ENCODE results near the gene MDFI. TPM values are rescaled to one million over a fixed set of nuclear protein-coding genes. Genes with fewer than 3 reads are reported as not detected.

The MDFI gene
- total RNA-seq, 1 experiment from 2014 or later = not detected

DNA sequence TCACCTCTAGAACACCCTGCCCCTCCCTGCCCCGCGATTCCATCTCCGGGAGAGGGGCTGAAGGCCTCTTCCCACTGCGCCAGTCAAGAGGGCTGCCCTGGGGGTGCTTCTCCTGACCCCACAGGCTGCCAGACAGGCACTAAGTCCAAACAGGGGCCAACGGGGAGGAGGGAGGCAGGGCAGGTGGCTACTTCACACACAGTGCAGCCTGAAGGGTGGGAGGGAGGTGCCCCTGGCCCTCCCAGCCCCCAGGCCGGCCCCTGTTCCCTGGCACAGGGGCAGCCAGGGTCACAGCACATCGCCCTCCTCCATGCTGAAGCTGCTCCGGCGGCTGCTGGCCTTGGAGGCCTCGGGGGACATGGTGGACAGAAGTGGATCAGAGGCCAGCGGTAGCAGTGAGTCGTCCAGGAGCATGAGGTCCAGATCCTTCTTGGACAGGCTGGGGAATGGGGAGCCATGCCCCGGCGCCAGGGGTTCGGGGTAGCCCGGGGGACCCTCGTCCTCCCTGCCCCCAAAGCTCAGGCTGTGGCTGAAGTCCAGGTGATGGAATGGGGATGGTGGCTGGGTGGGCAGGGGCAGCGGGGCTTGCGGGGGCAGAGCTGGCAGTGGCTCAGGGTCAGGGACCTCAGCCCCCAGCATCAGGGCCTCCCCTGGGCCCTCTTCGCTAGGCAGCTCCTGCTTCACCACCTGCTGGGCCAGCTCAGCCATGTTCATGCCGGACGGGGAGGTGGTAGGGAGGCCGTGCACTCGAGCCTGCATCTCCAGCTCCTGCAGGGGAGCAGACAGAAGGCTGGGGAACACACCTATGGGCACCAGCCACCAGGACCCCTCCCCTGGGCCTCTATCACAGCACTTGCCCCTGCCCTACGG, 46.3 kb downstream of the MDFI start:
- Histone ChIP-seq H3K9me3 (no peaks in the 10 kb centered on the region), H3K36me3 (no peaks in the 10 kb centered on the region), H3K27me3 (no peaks in the 10 kb centered on the region), H3K4me3 (no peak overlapping the region)
- no peak for DNase-seq

- DNase-seq = no peak
- H3K4me3 ChIP-seq = no peak overlapping the region
- H3K27me3 ChIP-seq = no peaks in the 10 kb centered on the region
- H3K9me3 ChIP-seq = no peaks in the 10 kb centered on the region
- no peaks in the 10 kb centered on the region for H3K36me3 ChIP-seq
These were observed 47.5 kb downstream of the MDFI start for GRCh38 chr6:41685641-41686380.

GRCh38 chr6:41687501-41688175, 49.4 kb downstream of the MDFI start:
- Histone ChIP-seq H3K27me3 (no peaks in the 10 kb centered on the region), H3K36me3 (no peaks in the 10 kb centered on the region), H3K4me3 (no peak overlapping the region), H3K9me3 (no peaks in the 10 kb centered on the region)
- no peak for DNase-seq

- DNase-seq = no peak
- Histone ChIP-seq H3K9me3 (no peaks in the 10 kb centered on the region), H3K4me3 (no peak overlapping the region), H3K36me3 (no peaks in the 10 kb centered on the region), H3K27me3 (no peaks in the 10 kb centered on the region)
These were observed 50.1 kb downstream of the MDFI start for GRCh38 chr6:41688256-41688965.

- Histone ChIP-seq H3K36me3 (no peaks in the 10 kb centered on the region), H3K9me3 (no peaks in the 10 kb centered on the region), H3K27me3 (no peaks in the 10 kb centered on the region), H3K4me3 (no peak overlapping the region)
- DNase-seq = no peak
These were observed 51.1 kb downstream of the MDFI start for GRCh38 chr6:41689171-41690008.

DNA sequence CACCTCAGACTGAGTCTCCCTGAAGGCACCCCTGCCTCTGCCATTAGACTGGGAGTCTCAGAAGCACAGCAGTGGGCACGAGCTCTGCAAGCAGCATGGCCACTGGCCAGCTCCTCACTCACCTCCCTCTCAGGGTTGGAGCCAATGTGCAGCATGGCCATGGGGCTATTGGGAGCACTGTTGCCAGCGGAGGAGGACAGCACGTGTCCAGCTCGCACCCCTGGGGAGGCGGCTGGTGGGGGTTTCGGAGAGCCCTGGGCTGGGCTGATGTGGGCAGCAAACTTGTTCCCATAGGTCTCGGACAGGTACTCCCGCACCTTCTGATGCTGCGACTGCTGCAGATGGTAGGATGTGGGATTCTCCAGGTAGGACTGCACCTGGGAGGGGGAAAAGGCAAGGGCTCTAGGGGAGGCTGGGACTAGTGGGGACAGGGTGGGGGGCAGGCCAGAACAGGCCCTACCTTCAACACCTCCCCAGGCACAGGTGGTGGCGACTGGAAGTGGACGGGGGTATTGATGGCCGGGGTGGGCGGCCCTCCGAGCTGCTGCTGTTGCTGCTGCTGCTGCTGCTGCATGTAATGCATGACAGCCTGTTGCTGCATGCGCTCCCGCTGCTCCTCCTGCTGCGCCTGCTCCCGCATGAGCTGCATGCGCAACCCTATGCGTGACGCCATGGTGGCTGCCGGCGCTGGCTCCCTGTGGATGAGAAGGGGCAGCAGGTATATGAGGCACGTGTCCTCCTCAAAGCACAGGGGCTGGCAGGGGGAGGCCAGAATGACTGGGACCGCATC, 52.5 kb downstream of the MDFI start:
- Histone ChIP-seq H3K9me3 (no peaks in the 10 kb centered on the region), H3K36me3 (no peaks in the 10 kb centered on the region), H3K27me3 (no peaks in the 10 kb centered on the region), H3K4me3 (no peak overlapping the region)
- DNase-seq = no peak

DNA sequence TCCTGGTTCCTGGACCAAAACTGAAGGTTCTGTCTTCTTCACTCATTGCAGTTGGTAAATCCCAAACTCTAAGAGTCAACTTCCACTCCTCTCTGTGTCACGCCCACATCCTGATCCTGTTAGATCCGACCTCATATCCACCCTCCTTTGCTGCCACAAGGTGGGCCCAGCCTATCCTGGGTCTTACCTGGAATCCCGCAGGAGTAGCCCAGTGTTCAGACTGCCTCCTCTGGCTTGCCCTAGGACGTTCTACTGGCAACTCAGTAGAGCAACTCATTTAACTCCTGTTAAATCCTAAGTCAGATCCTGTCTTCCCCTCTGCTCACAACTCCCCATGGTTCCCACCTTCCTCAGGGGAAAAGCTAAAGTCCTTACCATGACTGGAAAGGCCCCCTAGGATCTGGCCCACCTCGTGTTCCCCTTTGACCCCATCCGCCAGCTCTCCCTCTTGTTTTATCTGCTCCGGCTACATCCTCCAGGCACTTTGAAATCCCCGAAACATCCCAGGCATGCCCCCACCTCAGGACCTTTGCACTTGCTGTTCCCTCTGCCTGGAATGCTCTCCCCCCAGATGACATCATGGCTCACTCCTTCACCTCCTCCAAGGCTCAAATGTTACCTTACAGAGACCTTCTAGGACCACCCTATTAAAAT, 53.3 kb downstream of the MDFI start:
- Histone ChIP-seq H3K27me3 (no peaks in the 10 kb centered on the region), H3K36me3 (no peaks in the 10 kb centered on the region), H3K9me3 (no peaks in the 10 kb centered on the region), H3K4me3 (no peak overlapping the region)
- no peak for DNase-seq

GRCh38 chr6:41692080-41692675, 53.9 kb downstream of the MDFI start:
- H3K27me3 ChIP-seq = no peaks in the 10 kb centered on the region
- H3K36me3 ChIP-seq = no peaks in the 10 kb centered on the region
- H3K9me3 ChIP-seq = no peaks in the 10 kb centered on the region
- no peak overlapping the region for H3K4me3 ChIP-seq
- DNase-seq = no peak

DNA sequence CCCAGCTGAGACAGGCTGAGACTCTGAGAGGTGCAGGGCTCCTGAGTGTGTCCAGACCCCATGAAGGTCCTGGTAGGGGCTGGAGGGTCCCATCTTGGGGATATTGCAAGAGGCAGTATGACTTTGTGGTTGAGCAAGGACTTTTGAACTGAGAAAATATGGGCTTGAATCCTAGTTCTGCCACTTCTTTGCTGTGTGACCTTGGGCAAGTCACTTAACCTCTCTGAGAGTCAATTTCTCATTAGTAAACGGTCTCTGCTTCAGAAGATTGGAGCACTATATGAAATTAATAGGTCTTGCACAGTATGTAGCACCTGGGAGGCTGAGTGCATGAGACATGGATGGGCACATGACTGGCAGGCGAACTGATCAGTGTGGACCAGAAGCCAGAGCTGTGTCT, 54.5 kb downstream of the MDFI start:
- no peaks in the 10 kb centered on the region for H3K36me3 ChIP-seq
- H3K4me3 ChIP-seq = no peak overlapping the region
- no peak for DNase-seq
- no peaks in the 10 kb centered on the region for H3K27me3 ChIP-seq
- no peaks in the 10 kb centered on the region for H3K9me3 ChIP-seq

- no peak for DNase-seq
- Histone ChIP-seq H3K27me3 (no peaks in the 10 kb centered on the region), H3K4me3 (no peak overlapping the region), H3K36me3 (no peaks in the 10 kb centered on the region), H3K9me3 (no peaks in the 10 kb centered on the region)
These were observed 55.3 kb downstream of the MDFI start for GRCh38 chr6:41693281-41694240.

DNA sequence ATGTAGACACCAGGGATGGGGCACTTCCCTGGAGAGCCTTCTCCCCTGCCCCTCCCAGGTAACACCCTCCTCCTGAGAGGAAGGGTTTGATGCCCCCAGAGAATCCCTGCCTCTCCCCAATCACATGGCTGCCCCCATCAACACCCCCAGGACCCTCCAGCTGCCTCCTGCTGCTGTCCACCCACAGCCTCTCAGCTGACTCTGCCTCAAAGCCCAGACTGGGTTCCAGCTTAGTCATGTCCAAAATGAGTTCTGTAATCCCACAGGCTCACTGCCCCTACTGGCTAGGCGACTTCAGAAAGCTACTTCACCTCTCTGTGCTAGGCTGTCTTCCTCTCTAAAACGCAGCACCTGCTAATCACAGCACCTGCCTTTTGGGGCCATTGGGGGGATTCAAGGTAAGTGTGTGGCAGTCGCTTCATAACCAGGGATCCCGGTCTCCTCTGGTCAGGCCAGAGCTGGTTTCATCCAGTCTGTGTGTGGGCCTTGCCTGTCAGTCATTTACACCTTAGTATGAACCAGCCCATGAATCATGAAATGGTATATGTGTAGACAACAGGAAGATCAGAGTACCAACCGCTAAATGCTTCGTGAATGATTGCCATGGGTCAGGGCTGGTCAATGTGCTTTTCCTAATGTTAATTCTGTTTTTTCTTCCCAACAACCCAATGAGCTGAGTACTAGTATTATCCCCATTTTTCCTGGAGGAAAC, 56.7 kb downstream of the MDFI start:
- no peaks in the 10 kb centered on the region for H3K27me3 ChIP-seq
- DNase-seq = no peak
- H3K36me3 ChIP-seq = no peaks in the 10 kb centered on the region
- no peak overlapping the region for H3K4me3 ChIP-seq
- no peaks in the 10 kb centered on the region for H3K9me3 ChIP-seq

DNA sequence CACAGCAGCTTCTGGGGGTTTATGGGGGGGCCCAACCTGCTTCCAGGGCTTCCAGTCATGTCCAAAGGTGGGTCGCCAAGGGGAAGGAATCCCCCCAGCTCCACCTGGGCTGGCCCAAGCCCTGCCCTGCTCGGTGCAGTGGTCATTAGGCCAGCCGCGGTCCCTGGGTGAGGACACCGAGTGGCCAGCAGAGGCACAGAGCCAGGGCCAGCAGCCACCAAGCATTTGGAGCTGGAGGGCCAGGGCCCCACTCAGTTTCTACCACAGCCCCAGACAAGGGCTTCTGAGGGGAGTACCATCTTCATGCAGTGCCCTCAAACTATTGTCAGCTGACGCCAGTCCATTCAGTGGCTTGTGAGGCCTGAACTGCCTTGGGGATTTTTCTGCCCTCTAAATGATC, 57.6 kb downstream of the MDFI start:
- Histone ChIP-seq H3K4me3 (no peak overlapping the region), H3K27me3 (no peaks in the 10 kb centered on the region), H3K9me3 (no peaks in the 10 kb centered on the region), H3K36me3 (no peaks in the 10 kb centered on the region)
- DNase-seq = no peak

DNA sequence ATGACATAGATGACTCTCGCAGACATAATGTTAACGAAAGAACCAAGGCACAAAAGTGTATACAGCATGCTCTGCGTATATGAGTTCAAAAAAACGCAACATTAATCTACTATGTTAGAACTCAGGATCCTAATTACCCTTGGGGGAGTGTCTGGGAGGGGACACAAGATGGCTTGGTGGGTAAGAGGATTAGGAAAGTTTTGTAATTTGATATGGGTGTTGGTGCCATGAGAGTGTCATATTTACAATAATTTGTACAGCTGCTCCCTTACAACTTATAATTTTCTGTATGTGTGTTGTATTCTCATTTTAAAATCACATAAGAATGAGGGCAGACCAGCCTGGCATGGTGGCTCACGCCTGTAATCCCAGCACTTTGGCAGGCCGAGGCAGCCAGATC, 58.5 kb downstream of the MDFI start:
- no peaks in the 10 kb centered on the region for H3K27me3 ChIP-seq
- H3K4me3 ChIP-seq = no peak overlapping the region
- no peaks in the 10 kb centered on the region for H3K9me3 ChIP-seq
- no peaks in the 10 kb centered on the region for H3K36me3 ChIP-seq
- DNase-seq = no peak
